GM12891 (cell line): ENCODE results near the gene AMZ2.

ENCODE experiments used
- PAX5 ChIP-seq: IDR thresholded peaks from 2 replicates; pipeline ENCODE4 v1.6.1; 2011; ENCODE audit warnings: low read length, moderate library complexity, mild to moderate bottlenecking; ENCODE audit not compliant: insufficient read depth, severe bottlenecking
- POLR2A ChIP-seq: IDR thresholded peaks from 2 replicates; pipeline ENCODE4 v1.6.1; 2011; ENCODE audit warnings: low read depth, low read length, control low read depth
- POLR2AphosphoS5 ChIP-seq: IDR thresholded peaks from 2 replicates; pipeline ENCODE4 v1.6.1; 2011; ENCODE audit warnings: low read depth, low read length, control low read depth
- POU2F2 ChIP-seq: IDR thresholded peaks from 2 replicates; pipeline ENCODE4 v1.6.1; 2011; ENCODE audit warnings: low read depth, mild to moderate bottlenecking, control low read depth, low read length, moderate library complexity
- SPI1 ChIP-seq: IDR thresholded peaks from 2 replicates; pipeline ENCODE4 v1.6.1; 2011; ENCODE audit warnings: low read depth, low read length, control low read depth
- TAF1 ChIP-seq: IDR thresholded peaks from 2 replicates; pipeline ENCODE4 v1.6.1; 2011; ENCODE audit warnings: low read depth, low read length, control low read depth

DNA sequence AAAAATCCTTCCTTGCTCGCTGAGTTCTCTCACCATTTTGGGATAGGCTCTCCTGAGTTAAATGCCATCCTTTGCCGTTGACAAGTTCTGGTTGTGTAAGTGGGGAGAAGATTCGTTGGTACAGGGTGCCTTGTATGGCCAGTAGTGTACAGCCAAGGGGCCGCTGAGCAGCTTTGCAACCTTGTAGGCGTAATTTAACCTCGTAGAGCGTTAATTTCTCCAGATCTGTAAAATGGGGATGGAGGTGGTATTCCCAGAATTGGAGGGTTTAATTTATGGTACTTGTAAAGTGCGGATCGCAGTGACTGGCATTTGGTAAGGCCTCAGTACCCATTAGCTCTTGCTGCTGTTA is 44.8 kb downstream of the AMZ2 start:
- TF ChIP-seq POLR2A (no peak), POLR2AphosphoS5 (no peak), SPI1 (no peak), POU2F2 (no peak), TAF1 (no peak), PAX5 (no peak)
